Natural killer cell (primary cell): ENCODE measurements around the gene LDAH. TPM values are rescaled to one million over a fixed set of nuclear protein-coding genes. Genes with fewer than 3 reads are reported as not detected.

Experiments used
- ATAC-seq, 3 donors: fragments of 150-1000 bp in 2 of 3; fragments of 200-7000 bp in 1 of 3; cut with Tn5 transposase; 1 replicate in 1 of 3; 2 replicates in 2 of 3; pipeline ENCODE4 v1.10.0; 2021; ENCODE audit warnings: mild to moderate bottlenecking in 2 of 3, moderate library complexity in 2 of 3
- DNase-seq, 2 donors: peaks; one replicate each; pipeline versions ENCODE4 v3.0.0 to v3.0.0-alpha.2; 2013 to 2021; ENCODE audit warnings: mixed read lengths in 1 of 2
- H3K27ac ChIP-seq: one replicate; pipeline ENCODE4 v1.5.1; 2013; ENCODE audit warnings: mild to moderate bottlenecking, low read length
- H3K27me3 ChIP-seq: one replicate; pipeline ENCODE4 v1.6.1; 2013; ENCODE audit warnings: low read length; ENCODE audit not compliant: control insufficient read depth, insufficient read depth
- H3K36me3 ChIP-seq: one replicate; pipeline ENCODE4 v1.6.1; 2013; ENCODE audit warnings: low read length; ENCODE audit not compliant: control insufficient read depth, insufficient read depth
- H3K4me1 ChIP-seq: one replicate; pipeline ENCODE4 v1.6.1; 2013; ENCODE audit warnings: low read length; ENCODE audit not compliant: control insufficient read depth, insufficient read depth
- H3K4me3 ChIP-seq: one replicate; pipeline ENCODE4 v1.5.1; 2013; ENCODE audit warnings: low read length
- H3K9me3 ChIP-seq: one replicate; pipeline ENCODE4 v1.6.1; 2013; ENCODE audit warnings: low read length; ENCODE audit not compliant: control insufficient read depth, insufficient read depth
- H3K27ac Mint-ChIP-seq, 2 donors: one replicate each; pipeline ENCODE4 v1.8.0; 2022; ENCODE audit warnings: mild to moderate bottlenecking in 2 of 2, mixed read lengths in 2 of 2, moderate library complexity in 1 of 2
- H3K27me3 Mint-ChIP-seq, 2 donors: one replicate each; pipeline ENCODE4 v1.8.0; 2022; ENCODE audit warnings: low read depth in 2 of 2, mixed read lengths in 2 of 2
- H3K36me3 Mint-ChIP-seq: one replicate; pipeline ENCODE4 v1.8.0; 2022; ENCODE audit warnings: mixed read lengths
- H3K4me1 Mint-ChIP-seq, 2 donors: one replicate each; pipeline ENCODE4 v1.8.0; 2022; ENCODE audit warnings: mixed read lengths in 2 of 2
- H3K4me3 Mint-ChIP-seq: one replicate; pipeline ENCODE4 v1.8.0; 2022; ENCODE audit warnings: mild to moderate bottlenecking, moderate library complexity, mixed read lengths
- H3K9me3 Mint-ChIP-seq, 2 donors: one replicate each; pipeline ENCODE4 v1.8.0; 2022; ENCODE audit warnings: mixed read lengths in 2 of 2
- CTCF ChIP-seq: fragments of 200-600 bp; IDR thresholded peaks from one replicate; pipeline ENCODE4 v1.8.0; 2022; ENCODE audit warnings: antibody characterized with exemption
- WGBS: methylation state at CpG from one replicate; pipeline ENCODE4 v1.1.7; 2013; ENCODE audit warnings: missing lambda C conversion rate; ENCODE audit not compliant: insufficient coverage; 5-methylcytosine and 5-hydroxymethylcytosine counted together
- intact Hi-C: fragments of 100-400 bp; cut with micrococcal nuclease; formaldehyde crosslinking; loops from one replicate; pipeline ENCODE4 v1.14.2; 2022
- total RNA-seq, 4 donors: library from RNA; stranded (reverse); fragments of 120-200 nt in 1 of 4; gene quantifications; one replicate each; pipeline versions ENCODE4 v1.2.3 to v1.2.4, GENCODE V29; 2013 to 2022

The LDAH gene
- total RNA-seq, 3 donors from 2014 or later (not counting 1 experiment from before 2014, with no cell fraction given): 14.5 to 25.6 (median 17.2) TPM

- Histone ChIP-seq H3K4me1 (peaks cover 24% of the 10 kb centered on the region), H3K9me3 (no peaks in the 10 kb centered on the region), H3K27me3 (peaks cover 40% of the 10 kb centered on the region), H3K27ac (no peak overlapping the region), H3K36me3 (no peaks in the 10 kb centered on the region), H3K4me3 (no peak overlapping the region)
- no peak for TF ChIP-seq CTCF
- no peaks in the 10 kb centered on the region for H3K9me3 Mint-ChIP-seq
- H3K4me3 Mint-ChIP-seq: no peak overlapping the region
- peaks cover 0 to 6% of the 10 kb centered on the region in 2 donors for H3K4me1 Mint-ChIP-seq
- H3K27me3 Mint-ChIP-seq: peaks cover 63 to 68% of the 10 kb centered on the region in 2 donors
- no peaks in the 10 kb centered on the region for H3K36me3 Mint-ChIP-seq
- intact Hi-C loops: no loop called here
- WGBS: 58% methylated on average over 5 of the region's 7 CpGs
- ATAC-seq (no peak), DNase-seq (no peak)
- H3K27ac Mint-ChIP-seq: no peak overlapping the region
Observed at GRCh38 chr2:20663196-20664070, 159.5 kb downstream of the LDAH start.

- 75% methylated on average over 3 of the region's 5 CpGs for WGBS
- Histone ChIP-seq H3K27ac (no peak overlapping the region), H3K27me3 (peaks cover 30% of the 10 kb centered on the region), H3K4me3 (no peak overlapping the region), H3K36me3 (no peaks in the 10 kb centered on the region), H3K9me3 (no peaks in the 10 kb centered on the region), H3K4me1 (peaks cover 19% of the 10 kb centered on the region)
- intact Hi-C loops: no loop called here
- no peak for TF ChIP-seq CTCF
- Mint-ChIP-seq H3K27me3 (peaks cover 59 to 65% of the 10 kb centered on the region in 2 donors), H3K4me1 (peaks cover 0 to 6% of the 10 kb centered on the region in 2 donors), H3K36me3 (no peaks in the 10 kb centered on the region), H3K27ac (no peak overlapping the region), H3K9me3 (no peaks in the 10 kb centered on the region), H3K4me3 (no peak overlapping the region)
- ATAC-seq (no peak), DNase-seq (no peak)
Observed at GRCh38 chr2:20662308-20662937, 160.5 kb downstream of the LDAH start.

GRCh38 chr2:20661421-20662307 is 161.2 kb downstream of the LDAH start:
- intact Hi-C loops: loop anchor here (1.0 to 2.0 kb wide), 2 partner anchors 161 to 302 kb away; partner anchors contain the start of gene LDAH
- 42% methylated on average over 11 of the region's 11 CpGs for WGBS
- Mint-ChIP-seq H3K36me3 (no peaks in the 10 kb centered on the region), H3K9me3 (no peaks in the 10 kb centered on the region), H3K4me1 (peaks cover 0 to 6% of the 10 kb centered on the region in 2 donors), H3K4me3 (no peak overlapping the region), H3K27ac (no peak overlapping the region), H3K27me3 (peaks cover 59 to 65% of the 10 kb centered on the region in 2 donors)
- Histone ChIP-seq H3K4me3 (no peak overlapping the region), H3K9me3 (no peaks in the 10 kb centered on the region), H3K36me3 (no peaks in the 10 kb centered on the region), H3K27ac (no peak overlapping the region), H3K27me3 (peaks cover 29% of the 10 kb centered on the region), H3K4me1 (peaks cover 16% of the 10 kb centered on the region)
- peak; percentile 85 to 95 (median 89) for ATAC-seq
- peak; percentile 97 for TF ChIP-seq CTCF
- peak; percentile 51 to 87 for DNase-seq
